Measurements from ENCODE around the gene ZNF91. TPM values are rescaled to one million over a fixed set of nuclear protein-coding genes. Genes with fewer than 3 reads are reported as not detected.

ZNF91 gene
- polyA plus RNA-seq, 1 donor (not counting 4 experiments of a cell fraction or from before 2014, with no cell fraction given) = 14.1 TPM

DNA sequence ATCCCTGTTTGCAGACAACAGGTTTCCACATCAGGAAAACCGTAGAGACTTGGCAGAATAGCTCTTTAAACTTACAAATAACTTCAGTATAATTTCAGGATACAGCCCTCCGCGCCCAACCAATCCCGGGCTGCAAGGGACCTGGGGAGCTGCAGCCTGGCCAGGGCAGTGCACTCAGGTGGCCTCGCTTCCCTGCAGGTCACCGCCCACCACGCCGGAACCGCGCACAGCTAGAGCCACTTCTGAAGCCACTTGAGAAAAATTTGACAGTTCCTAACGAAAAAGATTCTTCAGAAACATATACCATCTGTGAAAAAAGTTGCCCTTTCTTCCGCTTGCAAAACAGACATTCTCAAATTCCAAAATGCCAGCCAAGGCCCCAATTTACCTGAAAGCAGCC lies 11.1 kb downstream of the ZNF91 start:
- dilution Hi-C loops (cut with MboI; ENCODE audit: extremely low pct_ligation_motif_present, low sequenced_read_pairs) = no loop called here
- no peak overlapping the region for H3K4me3 ChIP-seq (ENCODE audit: control insufficient read depth in 2 of 3, extremely low read depth in 1 of 3, insufficient read depth in 2 of 3, low read depth in 1 of 3, low read length in 3 of 3)
- FAIRE-seq = no peak

GRCh38 chr19:23382955-23383354 lies 12.3 kb downstream of the ZNF91 start:
- peaks cover 91% of the 10 kb centered on the region for H3K79me2 ChIP-seq (ENCODE audit: control insufficient read depth, insufficient read depth, low read length)
- no peaks in the 10 kb centered on the region for H4K20me1 ChIP-seq (ENCODE audit: control insufficient read depth, extremely low read depth, insufficient read depth, low read length)
- no peak overlapping the region for H3K9ac ChIP-seq (ENCODE audit: control insufficient read depth, extremely low read depth, insufficient read depth, low read length)
- TF ChIP-seq EZH2 (IDR thresholded peaks at IDR 0.05; ENCODE audit: low read length) = no peak
- TF ChIP-seq, protein P1, sequence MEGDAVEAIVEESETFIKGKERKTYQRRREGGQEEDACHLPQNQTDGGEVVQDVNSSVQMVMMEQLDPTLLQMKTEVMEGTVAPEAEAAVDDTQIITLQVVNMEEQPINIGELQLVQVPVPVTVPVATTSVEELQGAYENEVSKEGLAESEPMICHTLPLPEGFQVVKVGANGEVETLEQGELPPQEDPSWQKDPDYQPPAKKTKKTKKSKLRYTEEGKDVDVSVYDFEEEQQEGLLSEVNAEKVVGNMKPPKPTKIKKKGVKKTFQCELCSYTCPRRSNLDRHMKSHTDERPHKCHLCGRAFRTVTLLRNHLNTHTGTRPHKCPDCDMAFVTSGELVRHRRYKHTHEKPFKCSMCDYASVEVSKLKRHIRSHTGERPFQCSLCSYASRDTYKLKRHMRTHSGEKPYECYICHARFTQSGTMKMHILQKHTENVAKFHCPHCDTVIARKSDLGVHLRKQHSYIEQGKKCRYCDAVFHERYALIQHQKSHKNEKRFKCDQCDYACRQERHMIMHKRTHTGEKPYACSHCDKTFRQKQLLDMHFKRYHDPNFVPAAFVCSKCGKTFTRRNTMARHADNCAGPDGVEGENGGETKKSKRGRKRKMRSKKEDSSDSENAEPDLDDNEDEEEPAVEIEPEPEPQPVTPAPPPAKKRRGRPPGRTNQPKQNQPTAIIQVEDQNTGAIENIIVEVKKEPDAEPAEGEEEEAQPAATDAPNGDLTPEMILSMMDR (optimal IDR thresholded peaks at IDR 0.05 in 1 of 3, IDR thresholded peaks at IDR 0.05 in 1 of 3, conservative IDR thresholded peaks at IDR 0.05 in 1 of 3; ENCODE audit: extremely low read depth in 1 of 3, insufficient read depth in 2 of 3, low read length in 3 of 3) = no peak
- peaks cover 18% of the 10 kb centered on the region for H3K9me3 ChIP-seq (ENCODE audit: control insufficient read depth, low read depth, low read length)
- no peak overlapping the region for H3K4me3 ChIP-seq (ENCODE audit: control insufficient read depth in 2 of 3, extremely low read depth in 1 of 3, insufficient read depth in 2 of 3, low read depth in 1 of 3, low read length in 3 of 3)
- FAIRE-seq (no peak), DNase-seq (ENCODE audit: low read depth, low spot score) (no peak)
- dilution Hi-C loops (cut with MboI; ENCODE audit: extremely low pct_ligation_motif_present, low sequenced_read_pairs) = no loop called here
- H3K36me3 ChIP-seq (ENCODE audit: control insufficient read depth in 2 of 2, extremely low read depth in 1 of 2, insufficient read depth in 2 of 2, low read length in 2 of 2) = peaks cover 15 to 19% of the 10 kb centered on the region in 2 experiments
- H3K9me1 ChIP-seq (ENCODE audit: control insufficient read depth, extremely low read depth, insufficient read depth, low read length) = no peaks in the 10 kb centered on the region
- H3K27ac ChIP-seq (ENCODE audit: control insufficient read depth, insufficient read depth, low read length) = no peak overlapping the region
- no peaks in the 10 kb centered on the region for H3K27me3 ChIP-seq (ENCODE audit: control insufficient read depth, extremely low read depth, insufficient read depth, low read length)
- H3K4me2 ChIP-seq (ENCODE audit: control insufficient read depth, extremely low read depth, insufficient read depth, low read depth, low read length) = no peak overlapping the region
- H3K4me1 ChIP-seq (ENCODE audit: control insufficient read depth, extremely low read depth, insufficient read depth, low read length) = no peaks in the 10 kb centered on the region
- no peak overlapping the region for H2AFZ ChIP-seq (ENCODE audit: control insufficient read depth, low read length)

More for the DNA sequence above, 11.1 kb downstream of the ZNF91 start:
- Histone ChIP-seq H3K9ac (ENCODE audit: control insufficient read depth, extremely low read depth, insufficient read depth, low read length) (no peak overlapping the region), H3K79me2 (ENCODE audit: control insufficient read depth, insufficient read depth, low read length) (peaks cover 92% of the 10 kb centered on the region), H3K36me3 (ENCODE audit: control insufficient read depth in 2 of 2, extremely low read depth in 1 of 2, insufficient read depth in 2 of 2, low read length in 2 of 2) (peaks cover 17 to 19% of the 10 kb centered on the region in 2 experiments), H3K27ac (ENCODE audit: control insufficient read depth, insufficient read depth, low read length) (no peak overlapping the region), H4K20me1 (ENCODE audit: control insufficient read depth, extremely low read depth, insufficient read depth, low read length) (peaks cover 1% of the 10 kb centered on the region), H3K9me3 (ENCODE audit: control insufficient read depth, low read depth, low read length) (peaks cover 16% of the 10 kb centered on the region), H3K9me1 (ENCODE audit: control insufficient read depth, extremely low read depth, insufficient read depth, low read length) (no peaks in the 10 kb centered on the region), H3K27me3 (ENCODE audit: control insufficient read depth, extremely low read depth, insufficient read depth, low read length) (no peaks in the 10 kb centered on the region), H3K4me2 (ENCODE audit: control insufficient read depth, extremely low read depth, insufficient read depth, low read depth, low read length) (no peak overlapping the region), H2AFZ (ENCODE audit: control insufficient read depth, low read length) (no peak overlapping the region), H3K4me1 (ENCODE audit: control insufficient read depth, extremely low read depth, insufficient read depth, low read length) (no peaks in the 10 kb centered on the region)
- no peak for DNase-seq (ENCODE audit: low read depth, low spot score)
- TF ChIP-seq EZH2 (IDR thresholded peaks at IDR 0.05; ENCODE audit: low read length) = no peak
- TF ChIP-seq, protein P1 (optimal IDR thresholded peaks at IDR 0.05 in 1 of 3, IDR thresholded peaks at IDR 0.05 in 1 of 3, conservative IDR thresholded peaks at IDR 0.05 in 1 of 3; ENCODE audit: extremely low read depth in 1 of 3, insufficient read depth in 2 of 3, low read length in 3 of 3) = no peak
